NT2/D1 (cell line): ENCODE results near the gene CAPN13.

ENCODE experiments used
- DNase-seq: peaks from one replicate; pipeline ENCODE4 v3.0.0-alpha.2; 2011; ENCODE audit warnings: low read depth, low spot score
- H3K27me3 ChIP-seq: 2 replicates; pipeline ENCODE4 v1.6.0; 2011; ENCODE audit warnings: mild to moderate bottlenecking; ENCODE audit not compliant: insufficient read length, insufficient read depth
- H3K36me3 ChIP-seq: 2 replicates; pipeline ENCODE4 v1.6.1; 2011; ENCODE audit warnings: mild to moderate bottlenecking, low read length, mixed read lengths; ENCODE audit not compliant: insufficient read depth, insufficient read length
- H3K4me1 ChIP-seq: 2 replicates; pipeline ENCODE4 v1.5.1; 2011; ENCODE audit not compliant: insufficient read depth, insufficient read length
- H3K4me3 ChIP-seq: 2 replicates; pipeline ENCODE4 v1.5.1; 2011; ENCODE audit warnings: low read depth; ENCODE audit not compliant: insufficient read length
- H3K9ac ChIP-seq: 2 replicates; pipeline ENCODE4 v1.6.0; 2011; ENCODE audit warnings: low read depth; ENCODE audit not compliant: insufficient read length
- H3K9me3 ChIP-seq: 2 replicates; pipeline ENCODE4 v1.5.1; 2011; ENCODE audit warnings: mild to moderate bottlenecking, low read length; ENCODE audit not compliant: insufficient read depth
- SUZ12 ChIP-seq: IDR thresholded peaks from 2 replicates; pipeline ENCODE4 v1.6.1; 2011; ENCODE audit not compliant: insufficient read length, insufficient read depth; ENCODE audit errors: extremely low read depth
- YY1 ChIP-seq: IDR thresholded peaks from 2 replicates; pipeline ENCODE4 v1.6.1; 2011; ENCODE audit not compliant: insufficient read length, insufficient read depth
- ZNF274 ChIP-seq: IDR thresholded peaks from 2 replicates; pipeline ENCODE4 v1.6.1; 2011; ENCODE audit warnings: mild to moderate bottlenecking, low read depth, low read length

Gene CAPN13

DNA sequence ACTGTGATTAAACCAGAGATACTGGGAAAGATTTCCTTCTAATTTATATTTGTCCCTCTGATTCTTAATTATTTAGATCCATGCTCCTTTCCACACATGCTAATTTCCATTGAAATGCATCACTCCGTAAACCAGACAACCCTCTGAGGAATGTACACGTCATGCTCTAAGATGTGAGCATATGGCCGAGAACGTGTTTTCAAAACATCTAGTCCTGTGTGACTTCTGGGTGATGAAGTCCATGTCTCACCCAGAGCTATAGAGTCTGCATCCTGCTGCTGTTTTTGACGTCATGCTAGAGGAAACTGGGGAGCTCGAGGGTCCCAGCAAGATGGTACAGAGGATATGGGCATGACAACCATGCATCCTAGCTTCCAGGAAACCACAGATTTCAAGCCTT lies 53.6 kb downstream of the CAPN13 start:
- DNase-seq = no peak
- Histone ChIP-seq H3K9me3 (no peaks in the 10 kb centered on the region), H3K9ac (no peak overlapping the region), H3K36me3 (no peaks in the 10 kb centered on the region), H3K4me1 (no peaks in the 10 kb centered on the region), H3K4me3 (no peak overlapping the region), H3K27me3 (no peaks in the 10 kb centered on the region)
- no peak for TF ChIP-seq ZNF274
- TF ChIP-seq SUZ12 = no peak
- no peak for TF ChIP-seq YY1

DNA sequence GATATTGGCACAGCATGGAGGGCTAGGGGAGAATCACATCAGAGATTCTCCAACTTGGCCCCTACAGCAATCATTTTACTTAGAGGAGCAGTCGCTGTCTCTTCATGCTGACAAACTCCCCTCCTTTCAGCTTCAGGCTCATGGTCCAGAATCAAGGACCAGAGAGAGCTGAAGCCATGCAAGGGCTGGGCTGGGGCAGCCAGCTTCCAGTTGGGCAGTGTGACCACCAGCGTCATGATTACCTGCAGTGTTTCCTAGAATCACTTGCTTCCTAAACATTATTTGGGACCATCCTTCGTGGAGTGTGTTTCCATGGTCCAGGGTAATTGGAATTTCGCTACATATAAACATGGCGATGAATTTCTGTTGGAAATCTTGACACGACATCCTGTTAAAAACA lies 54.4 kb downstream of the CAPN13 start:
- H3K36me3 ChIP-seq = no peaks in the 10 kb centered on the region
- no peak for TF ChIP-seq SUZ12
- no peak for TF ChIP-seq ZNF274
- TF ChIP-seq YY1 = no peak
- H3K4me1 ChIP-seq = no peaks in the 10 kb centered on the region
- H3K9me3 ChIP-seq = no peaks in the 10 kb centered on the region
- no peak overlapping the region for H3K9ac ChIP-seq
- no peaks in the 10 kb centered on the region for H3K27me3 ChIP-seq
- no peak for DNase-seq
- no peak overlapping the region for H3K4me3 ChIP-seq

DNA sequence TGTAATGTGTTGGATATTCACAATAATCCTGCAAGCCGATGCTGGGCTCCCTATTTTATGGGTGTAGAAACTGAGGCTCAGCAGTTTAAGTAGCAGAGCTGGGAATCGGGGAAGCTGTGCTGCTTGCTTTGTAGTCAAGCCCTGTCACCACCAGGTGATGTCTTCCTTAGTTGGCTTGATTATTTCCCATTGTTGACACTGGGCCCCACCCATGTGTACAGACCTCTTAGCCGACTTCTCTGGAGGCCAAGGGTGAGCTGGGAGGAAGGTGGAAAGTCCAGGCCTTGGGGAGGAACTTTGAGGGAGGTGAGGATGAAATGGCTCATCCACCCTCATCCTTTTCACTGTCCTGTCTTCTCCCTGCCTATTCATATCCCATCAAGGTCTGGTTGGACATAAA lies 60.0 kb downstream of the CAPN13 start:
- H3K9me3 ChIP-seq = no peaks in the 10 kb centered on the region
- no peak overlapping the region for H3K4me3 ChIP-seq
- no peaks in the 10 kb centered on the region for H3K36me3 ChIP-seq
- no peak overlapping the region for H3K9ac ChIP-seq
- no peaks in the 10 kb centered on the region for H3K27me3 ChIP-seq
- no peak for DNase-seq
- TF ChIP-seq ZNF274 = no peak
- TF ChIP-seq YY1 = no peak
- no peak for TF ChIP-seq SUZ12
- H3K4me1 ChIP-seq = no peaks in the 10 kb centered on the region

DNA sequence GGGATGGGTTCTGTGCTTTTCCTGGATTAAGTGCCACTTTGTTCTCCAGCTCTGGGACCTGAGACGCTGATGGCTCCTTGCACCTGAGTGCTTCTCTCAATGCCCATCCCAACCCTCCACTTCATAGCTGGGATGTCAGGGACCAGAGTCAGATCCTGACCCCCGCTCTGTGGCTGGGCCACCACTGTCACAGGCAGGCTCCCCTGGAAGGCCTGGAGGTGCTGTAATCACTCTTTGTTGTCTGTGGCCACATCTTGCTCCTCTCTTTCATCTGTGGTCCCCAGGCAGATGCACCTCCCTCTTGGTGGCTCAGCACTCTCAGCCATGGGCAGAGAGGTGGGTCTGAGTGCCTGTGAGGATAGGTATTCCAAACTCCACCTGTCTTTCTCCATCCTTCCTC lies 62.4 kb downstream of the CAPN13 start:
- Histone ChIP-seq H3K4me1 (no peaks in the 10 kb centered on the region), H3K9ac (no peak overlapping the region), H3K36me3 (no peaks in the 10 kb centered on the region), H3K4me3 (no peak overlapping the region), H3K27me3 (no peaks in the 10 kb centered on the region), H3K9me3 (no peaks in the 10 kb centered on the region)
- TF ChIP-seq SUZ12 (no peak), ZNF274 (no peak), YY1 (no peak)
- DNase-seq = no peak

DNA sequence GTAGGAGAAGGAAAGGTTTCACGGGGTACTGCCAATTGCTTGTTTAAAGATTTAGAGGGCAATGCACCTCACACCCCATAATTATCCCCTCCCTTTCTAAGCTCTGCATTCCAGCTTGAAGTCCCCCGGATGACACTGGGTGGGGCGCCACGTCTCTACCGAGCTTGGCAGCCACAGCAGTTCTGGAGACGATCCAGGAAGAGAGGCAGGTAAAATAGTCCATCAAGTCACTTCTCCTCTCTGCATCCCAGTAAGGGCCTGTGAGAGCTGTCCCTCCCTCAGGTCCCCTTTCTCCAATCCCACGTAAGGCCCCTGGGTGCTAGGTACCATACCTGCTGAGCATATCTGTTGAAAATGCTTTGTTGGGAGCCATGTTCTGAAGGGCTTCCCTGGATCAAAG lies 65.7 kb downstream of the CAPN13 start:
- Histone ChIP-seq H3K9ac (no peak overlapping the region), H3K4me1 (no peaks in the 10 kb centered on the region), H3K27me3 (no peaks in the 10 kb centered on the region), H3K36me3 (no peaks in the 10 kb centered on the region), H3K4me3 (no peak overlapping the region), H3K9me3 (no peaks in the 10 kb centered on the region)
- DNase-seq = no peak
- TF ChIP-seq ZNF274 (no peak), YY1 (no peak), SUZ12 (no peak)

DNA sequence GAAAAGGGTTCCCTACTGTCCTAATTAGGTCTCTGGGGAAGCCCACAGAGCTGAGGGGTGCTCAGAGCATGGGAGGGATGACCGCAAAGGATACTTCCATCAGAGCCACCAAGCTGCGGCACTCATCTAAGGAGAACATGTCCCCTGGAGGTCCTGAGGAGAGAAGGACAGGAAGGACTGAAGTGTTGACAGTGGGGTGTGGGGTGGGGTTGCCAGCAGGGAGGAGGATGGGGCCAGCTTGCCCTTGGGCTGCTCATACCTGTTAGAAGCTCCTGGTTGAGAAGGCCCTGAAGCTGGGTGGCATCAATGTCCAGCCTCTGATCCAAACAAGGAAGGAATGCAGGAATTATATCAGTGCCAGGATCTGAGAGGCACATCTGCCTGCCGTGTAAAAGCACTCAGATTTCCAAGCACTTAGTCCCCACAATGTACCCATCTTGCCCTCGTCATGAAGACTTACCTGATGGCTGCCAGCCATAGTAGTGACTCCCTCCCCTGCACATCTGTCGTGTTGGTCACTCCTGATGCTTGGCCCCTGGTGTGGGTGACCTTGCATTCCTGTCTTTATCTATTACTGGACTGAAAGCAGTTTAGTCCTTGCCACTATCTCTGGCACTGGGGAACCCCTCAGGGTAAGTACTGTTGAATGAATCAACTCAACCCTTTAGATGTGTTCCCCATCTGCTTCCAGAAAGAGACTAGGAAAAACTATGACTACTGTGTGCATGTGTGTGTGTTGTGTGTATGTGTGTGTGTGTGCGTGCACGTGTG lies 68.9 kb downstream of the CAPN13 start:
- no peak for DNase-seq
- TF ChIP-seq ZNF274 = no peak
- TF ChIP-seq SUZ12 = no peak
- no peak for TF ChIP-seq YY1
- H3K4me3 ChIP-seq = no peak overlapping the region
- no peak overlapping the region for H3K9ac ChIP-seq
- H3K36me3 ChIP-seq = no peaks in the 10 kb centered on the region
- H3K9me3 ChIP-seq = no peaks in the 10 kb centered on the region
- H3K4me1 ChIP-seq = no peaks in the 10 kb centered on the region
- H3K27me3 ChIP-seq = no peaks in the 10 kb centered on the region

DNA sequence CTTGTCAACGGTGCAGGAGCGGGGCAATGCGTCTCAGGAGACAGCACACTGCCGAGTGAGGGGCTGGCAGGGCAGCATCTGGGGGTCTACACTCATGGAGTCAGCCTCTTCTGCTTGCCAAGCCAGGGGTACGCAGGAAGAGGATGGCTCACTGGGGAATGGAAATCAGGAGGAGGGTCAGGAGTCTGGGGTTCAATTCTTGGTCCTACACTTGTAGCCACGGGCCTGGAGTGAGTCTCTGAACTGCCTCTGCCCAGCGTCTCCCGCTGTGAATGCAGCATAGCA lies 70.0 kb downstream of the CAPN13 start:
- no peak overlapping the region for H3K4me3 ChIP-seq
- H3K27me3 ChIP-seq = no peaks in the 10 kb centered on the region
- no peaks in the 10 kb centered on the region for H3K4me1 ChIP-seq
- H3K9me3 ChIP-seq = no peaks in the 10 kb centered on the region
- DNase-seq = no peak
- TF ChIP-seq YY1 (no peak), ZNF274 (no peak), SUZ12 (no peak)
- H3K36me3 ChIP-seq = no peaks in the 10 kb centered on the region
- no peak overlapping the region for H3K9ac ChIP-seq
